Endothelial cell of umbilical vein (primary cell): ENCODE results near the gene IQCB1. TPM values are rescaled to one million over a fixed set of nuclear protein-coding genes. Genes with fewer than 3 reads are reported as not detected.
"Not testable (repeated sequence)": the region's sequence is repeated elsewhere in the genome, so short reads cannot be mapped to it uniquely, and the experiment has no call there.

Source experiments
- BruUV-seq: library from RNA; stranded (reverse); fragments of 400-500 nt; replicated peaks from 2 replicates; lab custom pipeline; 2021; lab: Mats Ljungman, UMichigan
- CTCF ChIA-PET: fragments of 300-600, 350-600 bp; sonication (Branson Sonifier 250); formaldehyde crosslinking; loops from one replicate; lab custom pipeline; 2021; ENCODE audit warnings: antibody characterized with exemption, inconsistent platforms; lab: Charles Lee
- POLR2A ChIA-PET: fragments of 300-600, 350-600 bp; sonication (Branson Sonifier 250); formaldehyde crosslinking; loops from one replicate; lab custom pipeline; 2021; ENCODE audit warnings: antibody characterized with exemption, inconsistent platforms; lab: Charles Lee
- DNase-seq: peaks from one replicate; pipeline ENCODE4 v3.0.0-alpha.2; 2011; ENCODE audit warnings: low read depth, low spot score
- FAIRE-seq: peaks from 2 replicates; lab custom pipeline; 2011; peaks lifted over from hg19 to GRCh38; lab: Jason Lieb, UNC
- H2AFZ ChIP-seq: 2 replicates; pipeline ENCODE4 v1.6.0; 2012; ENCODE audit warnings: low read depth, low read length, control low read depth, inconsistent platforms
- H3K27ac ChIP-seq: 2 replicates; pipeline ENCODE4 v1.5.1; 2011; ENCODE audit warnings: low read depth, mild to moderate bottlenecking, control low read depth, low read length, moderate library complexity; ENCODE audit not compliant: insufficient read depth
- H3K27me3 ChIP-seq, 2 experiments: 2 replicates each; pipeline versions ENCODE4 v1.6.0 to v1.6.1; 2011; ENCODE audit warnings: low read length in 2 of 2, mixed read lengths in 1 of 2; ENCODE audit not compliant: control insufficient read depth in 2 of 2, insufficient read depth in 2 of 2
- H3K36me3 ChIP-seq, 2 experiments: 2 replicates in 1 of 2; 3 replicates in 1 of 2; pipeline ENCODE4 v1.5.1; 2011; ENCODE audit warnings: low read length in 2 of 2, mild to moderate bottlenecking in 1 of 2, moderate library complexity in 1 of 2; ENCODE audit not compliant: control insufficient read depth in 2 of 2, insufficient read depth in 2 of 2; ENCODE audit errors: extremely low read depth in 1 of 2
- H3K4me1 ChIP-seq: 3 replicates; pipeline ENCODE4 v1.5.1; 2011; ENCODE audit warnings: mild to moderate bottlenecking, low read length; ENCODE audit not compliant: control insufficient read depth, insufficient read depth; ENCODE audit errors: extremely low read depth
- H3K4me2 ChIP-seq: 2 replicates; pipeline ENCODE4 v1.6.1; 2011; ENCODE audit warnings: low read length, control low read depth, mixed read lengths; ENCODE audit not compliant: insufficient read depth
- H3K4me3 ChIP-seq, 3 experiments: fragments of 200-600 bp in 1 of 3; sonication (generic), shearing (Covaris generic) in 1 of 3; replicated peaks in 1 of 3; 2 replicates each; pipeline ENCODE4 v1.5.1; 2011 to 2016; ENCODE audit warnings: control low read depth in 3 of 3, low read length in 3 of 3, mild to moderate bottlenecking in 2 of 3, inconsistent platforms in 1 of 3, low read depth in 1 of 3, moderate library complexity in 1 of 3; ENCODE audit not compliant: insufficient read depth in 1 of 3
- H3K79me2 ChIP-seq: 2 replicates; pipeline ENCODE4 v1.6.0; 2012; ENCODE audit warnings: low read length, inconsistent platforms; ENCODE audit not compliant: control insufficient read depth, insufficient read depth
- H3K9ac ChIP-seq: replicated peaks from 2 replicates; pipeline ENCODE3; 2011; ENCODE audit warnings: low read length, control low read depth; ENCODE audit not compliant: insufficient read depth; ENCODE audit errors: extremely low read depth
- H3K9me1 ChIP-seq: replicated peaks from 3 replicates; pipeline ENCODE4 v1.6.0; 2011; ENCODE audit warnings: mild to moderate bottlenecking, low read length; ENCODE audit not compliant: control insufficient read depth, insufficient read depth; ENCODE audit errors: extremely low read depth
- H3K9me3 ChIP-seq: replicated peaks from 2 replicates; pipeline ENCODE4 v1.5.1; 2012; ENCODE audit warnings: low read length, inconsistent platforms; ENCODE audit not compliant: control insufficient read depth, insufficient read depth
- H4K20me1 ChIP-seq: replicated peaks from 2 replicates; pipeline ENCODE3; 2011; ENCODE audit warnings: mild to moderate bottlenecking, low read length; ENCODE audit not compliant: control insufficient read depth, insufficient read depth; ENCODE audit errors: extremely low read depth
- CTCF ChIP-seq, 2 donors: IDR thresholded peaks; 1 replicate in 1 of 2; 2 replicates in 1 of 2; pipeline ENCODE4 v1.5.1; 2011; ENCODE audit warnings: low read length in 2 of 2, mild to moderate bottlenecking in 2 of 2, moderate library complexity in 2 of 2, control low read depth in 1 of 2, inconsistent platforms in 1 of 2, low read depth in 1 of 2; ENCODE audit not compliant: insufficient read depth in 1 of 2; ENCODE audit errors: extremely low read depth in 1 of 2
- EZH2 ChIP-seq: IDR thresholded peaks from 2 replicates; pipeline ENCODE4 v1.6.1; 2012; ENCODE audit warnings: borderline replicate concordance, low read depth, mild to moderate bottlenecking, moderate library complexity, low read length, inconsistent platforms; ENCODE audit not compliant: severe bottlenecking
- FOS ChIP-seq: IDR thresholded peaks from 2 replicates; pipeline ENCODE4 v1.6.1; 2011; ENCODE audit warnings: mild to moderate bottlenecking, low read length, moderate library complexity, borderline replicate concordance; ENCODE audit not compliant: insufficient read depth
- GATA2 ChIP-seq: IDR thresholded peaks from 2 replicates; pipeline ENCODE4 v1.7.0; 2011; ENCODE audit warnings: low read depth, mild to moderate bottlenecking, moderate library complexity, mixed read lengths, low read length; ENCODE audit not compliant: insufficient read length, insufficient read depth
- JUN ChIP-seq: IDR thresholded peaks from 2 replicates; pipeline ENCODE4 v1.6.1; 2011; ENCODE audit warnings: borderline replicate concordance, low read depth; ENCODE audit not compliant: insufficient read length, insufficient read depth
- MAX ChIP-seq: IDR thresholded peaks from 2 replicates; pipeline ENCODE4 v1.6.1; 2011; ENCODE audit not compliant: insufficient read depth, insufficient read length
- MYC ChIP-seq: IDR thresholded peaks from one replicate; pipeline ENCODE4 v1.6.1; 2011; ENCODE audit warnings: mild to moderate bottlenecking, low read depth, low read length
- POLR2A ChIP-seq: IDR thresholded peaks from 2 replicates; pipeline ENCODE4 v1.6.1; 2012; ENCODE audit warnings: low read depth, mild to moderate bottlenecking, control low read depth, low read length
- POLR2AphosphoS5 ChIP-seq: IDR thresholded peaks from 2 replicates; pipeline ENCODE4 v1.6.1; 2012; ENCODE audit warnings: low read depth, mild to moderate bottlenecking, control low read depth, low read length, moderate library complexity; ENCODE audit not compliant: insufficient read depth
- dilution Hi-C: fragments of 300-500 bp; cut with MboI; formaldehyde crosslinking; loops from one replicate; pipeline ENCODE4 v1.15.0; 2019; ENCODE audit warnings: low sequenced_read_pairs; ENCODE audit not compliant: extremely low pct_ligation_motif_present
- intact Hi-C: fragments of 100-400 bp; cut with micrococcal nuclease; formaldehyde crosslinking; loops from one replicate; pipeline ENCODE4 v1.10.0; 2022
- polyA plus RNA-seq, 4 experiments: library from polyadenylated mRNA; depleted of rRNA in 3 of 4; stranded (reverse) in 3 of 4; unstranded in 1 of 4; fragments of >200 nt; gene quantifications; 2 replicates each; pipeline versions ENCODE4 v1.2.1 to v1.2.3, GENCODE V29; 2011 to 2012; ENCODE audit warnings: missing spikeins in 1 of 4
- total RNA-seq: library from RNA; stranded (reverse); gene quantifications from 2 replicates; pipeline ENCODE4 v1.2.3, GENCODE V29; 2021

The IQCB1 gene
- total and polyA plus RNA-seq, 2 donors (not counting 3 experiments of a cell fraction or from before 2014, with no cell fraction given) = 9.9 to 22.0 TPM

- Histone ChIP-seq H3K9me1 (no peaks in the 10 kb centered on the region), H3K9me3 (no peaks in the 10 kb centered on the region), H3K4me2 (peak overlapping the region; percentile 90), H3K36me3 (no peaks in the 10 kb centered on the region), H3K9ac (peak overlapping the region; percentile 82), H3K79me2 (peaks cover 38% of the 10 kb centered on the region), H3K4me3 (peak overlapping the region in 1 of 3 experiments; percentile 84), H3K4me1 (peaks cover 20% of the 10 kb centered on the region), H4K20me1 (no peaks in the 10 kb centered on the region), H2AFZ (no peak overlapping the region), H3K27ac (no peak overlapping the region), H3K27me3 (peaks cover 4 to 13% of the 10 kb centered on the region in 2 experiments)
- BruUV-seq = no TSS peak
- ChIA-PET POLR2A (no interaction called here), CTCF (no interaction called here)
- dilution Hi-C loops (no loop called here), intact Hi-C loops (loop anchor here (5.0 kb wide), 1 partner anchor 249 kb away; no protein-coding TSS in a partner anchor)
- TF ChIP-seq MAX = no peak
- no peak for TF ChIP-seq GATA2
- TF ChIP-seq FOS = no peak
- no peak for TF ChIP-seq EZH2
- TF ChIP-seq MYC = no peak
- no peak for TF ChIP-seq POLR2AphosphoS5
- no peak for TF ChIP-seq POLR2A
- TF ChIP-seq JUN = no peak
- no peak for TF ChIP-seq CTCF (IDR thresholded peaks at IDR 0.05; ENCODE audit: extremely low read depth in 1 of 2, insufficient read depth in 1 of 2, low read depth in 1 of 2, low read length in 2 of 2)
- FAIRE-seq (no peak), DNase-seq (no peak)
These were observed 86.9 kb downstream of the IQCB1 start for GRCh38 chr3:121747976-121748375.

DNA sequence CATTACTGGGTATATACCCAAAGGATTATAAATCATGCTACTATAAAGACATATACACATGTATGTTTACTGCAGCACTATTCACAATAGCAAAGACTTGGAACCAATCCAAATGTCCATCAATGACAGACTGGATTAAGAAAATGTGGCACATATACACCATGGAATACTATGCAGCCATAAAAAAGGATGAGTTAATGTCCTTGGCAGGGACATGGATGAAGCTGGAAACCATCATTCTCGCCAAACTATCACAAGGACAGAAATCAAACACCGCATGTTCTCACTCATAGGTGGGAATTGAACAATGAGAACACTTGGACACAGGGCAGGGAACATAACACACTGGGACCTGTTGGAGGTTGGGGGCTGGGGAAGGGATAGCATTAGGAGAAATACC is 91.8 kb downstream of the IQCB1 start:
- H4K20me1 ChIP-seq, H3K27ac ChIP-seq, FAIRE-seq, dilution Hi-C loops, BruUV-seq, H3K36me3 ChIP-seq, H3K9me1 ChIP-seq, POLR2A ChIA-PET, H3K4me3 ChIP-seq, H3K27me3 ChIP-seq, DNase-seq, H3K4me1 ChIP-seq, H2AFZ ChIP-seq, CTCF ChIA-PET, H3K4me2 ChIP-seq, H3K9me3 ChIP-seq, H3K9ac ChIP-seq, intact Hi-C loops: not testable (repeated sequence)
- peaks cover 58% of the 10 kb centered on the region for H3K79me2 ChIP-seq
